ENCODE measurements around the gene SMARCA1. TPM values are rescaled to one million over a fixed set of nuclear protein-coding genes. Genes with fewer than 3 reads are reported as not detected.

The SMARCA1 gene, protein sequence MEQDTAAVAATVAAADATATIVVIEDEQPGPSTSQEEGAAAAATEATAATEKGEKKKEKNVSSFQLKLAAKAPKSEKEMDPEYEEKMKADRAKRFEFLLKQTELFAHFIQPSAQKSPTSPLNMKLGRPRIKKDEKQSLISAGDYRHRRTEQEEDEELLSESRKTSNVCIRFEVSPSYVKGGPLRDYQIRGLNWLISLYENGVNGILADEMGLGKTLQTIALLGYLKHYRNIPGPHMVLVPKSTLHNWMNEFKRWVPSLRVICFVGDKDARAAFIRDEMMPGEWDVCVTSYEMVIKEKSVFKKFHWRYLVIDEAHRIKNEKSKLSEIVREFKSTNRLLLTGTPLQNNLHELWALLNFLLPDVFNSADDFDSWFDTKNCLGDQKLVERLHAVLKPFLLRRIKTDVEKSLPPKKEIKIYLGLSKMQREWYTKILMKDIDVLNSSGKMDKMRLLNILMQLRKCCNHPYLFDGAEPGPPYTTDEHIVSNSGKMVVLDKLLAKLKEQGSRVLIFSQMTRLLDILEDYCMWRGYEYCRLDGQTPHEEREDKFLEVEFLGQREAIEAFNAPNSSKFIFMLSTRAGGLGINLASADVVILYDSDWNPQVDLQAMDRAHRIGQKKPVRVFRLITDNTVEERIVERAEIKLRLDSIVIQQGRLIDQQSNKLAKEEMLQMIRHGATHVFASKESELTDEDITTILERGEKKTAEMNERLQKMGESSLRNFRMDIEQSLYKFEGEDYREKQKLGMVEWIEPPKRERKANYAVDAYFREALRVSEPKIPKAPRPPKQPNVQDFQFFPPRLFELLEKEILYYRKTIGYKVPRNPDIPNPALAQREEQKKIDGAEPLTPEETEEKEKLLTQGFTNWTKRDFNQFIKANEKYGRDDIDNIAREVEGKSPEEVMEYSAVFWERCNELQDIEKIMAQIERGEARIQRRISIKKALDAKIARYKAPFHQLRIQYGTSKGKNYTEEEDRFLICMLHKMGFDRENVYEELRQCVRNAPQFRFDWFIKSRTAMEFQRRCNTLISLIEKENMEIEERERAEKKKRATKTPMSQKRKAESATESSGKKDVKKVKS
- 32.2 to 65.7 TPM (median 47.9 TPM) in 5 replicates for total RNA-seq (2022; extraction: Qiagen RNA extraction; ENCODE audit: low read depth)

DNA sequence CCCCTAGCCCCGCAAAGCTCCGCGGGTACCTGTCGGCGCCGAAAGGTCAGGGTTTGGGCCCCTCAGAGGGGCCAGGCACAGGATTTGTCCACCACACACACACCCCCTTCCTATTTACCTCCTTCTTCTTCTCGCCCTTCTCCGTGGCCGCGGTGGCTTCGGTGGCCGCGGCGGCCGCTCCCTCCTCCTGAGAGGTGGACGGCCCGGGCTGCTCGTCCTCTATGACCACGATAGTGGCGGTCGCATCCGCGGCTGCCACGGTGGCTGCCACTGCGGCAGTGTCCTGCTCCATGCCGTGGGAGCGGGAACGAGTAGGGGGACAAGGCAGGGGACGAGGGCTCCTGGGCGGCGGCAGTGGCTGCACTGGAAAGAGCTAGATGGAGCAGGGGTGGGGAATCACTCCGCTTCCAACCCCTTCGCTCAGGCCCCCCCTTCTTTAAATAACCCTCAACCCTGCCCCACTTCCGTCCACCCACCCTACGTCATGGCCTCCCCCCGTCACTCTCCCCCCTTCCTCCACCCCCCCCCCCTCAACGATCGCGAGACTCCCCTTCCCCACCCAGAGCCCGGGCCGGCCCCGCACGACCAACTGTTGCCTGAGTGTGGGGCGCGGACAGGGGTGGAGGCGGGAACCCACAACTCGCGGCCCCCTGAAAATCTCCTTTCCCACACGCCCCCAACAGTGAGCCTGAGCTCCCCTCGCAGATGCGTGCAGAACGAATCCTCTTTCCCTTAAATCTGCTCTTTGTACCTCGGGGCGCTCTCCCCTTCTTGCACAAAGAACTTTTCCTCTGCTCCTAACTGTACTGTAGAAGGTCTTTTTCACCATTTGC lies at the start of gene SMARCA1:
SMARCA1 (minus strand) TSS at position 412 of the 833 bp plus-strand sequence; CDS start at position 292, 120 bp downstream.

DNA sequence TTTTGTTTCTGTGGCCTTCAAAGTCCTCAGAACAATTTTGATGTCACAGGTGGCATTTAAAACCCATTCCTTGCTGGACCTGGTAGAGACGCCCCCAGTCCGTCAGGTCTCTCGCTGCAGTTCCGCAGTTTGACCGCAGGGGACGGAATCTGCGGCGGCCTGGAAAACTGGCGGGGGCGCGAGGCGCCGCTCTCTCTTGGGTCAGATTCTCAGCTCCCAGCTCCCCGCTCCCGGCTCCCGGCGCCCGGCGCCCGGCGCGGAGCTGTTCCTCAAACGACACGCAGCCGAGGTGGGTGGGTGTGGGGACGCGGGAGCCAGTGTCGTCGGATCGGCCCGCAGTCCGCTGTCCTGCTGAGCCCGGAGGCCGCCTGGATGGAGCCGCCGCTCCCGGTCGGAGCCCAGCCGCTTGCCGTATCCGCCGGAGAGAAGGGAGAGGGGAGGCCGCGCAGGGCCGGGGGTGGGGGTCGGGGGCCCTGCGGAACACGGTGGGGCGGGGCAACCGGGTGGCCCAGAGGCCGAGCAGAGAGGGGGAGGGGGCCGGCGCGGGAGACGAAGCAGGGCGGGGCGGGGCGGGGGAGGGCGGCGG lies 16.9 kb upstream of the SMARCA1 start, which contains the start of gene OCRL:
OCRL (plus strand) TSS at position 192 of the 586 bp plus-strand sequence; CDS start at position 373, 181 bp downstream.

Other genes starting within 250 kb of the SMARCA1 start
- gene OCRL, start 16.8 kb upstream of the SMARCA1 start, total RNA-seq (2022; extraction: Qiagen RNA extraction; ENCODE audit: low read depth) = 19.6 to 26.2 TPM (median 24.7 TPM) in 5 replicates
- 0.72 to 1.00 TPM (median 0.80 TPM) in 5 replicates for gene APLN, start 131.5 kb upstream of the SMARCA1 start, total RNA-seq (2022; extraction: Qiagen RNA extraction; ENCODE audit: low read depth)
- not detected in 5 replicates for gene XPNPEP2, start 215.5 kb upstream of the SMARCA1 start, total RNA-seq (2022; extraction: Qiagen RNA extraction; ENCODE audit: low read depth)